Measurements from ENCODE around the gene STK10.

- TF ChIP-seq CTCF (IDR thresholded peaks at IDR 0.05; ENCODE audit: low read length) (no peak), EZH2 (IDR thresholded peaks at IDR 0.05; ENCODE audit: borderline replicate concordance, low read length) (no peak)
Observed at GRCh38 chr5:172162323-172162986, 25.6 kb downstream of the STK10 start.
